Measurements from ENCODE around the gene PRKAG2. TPM values are rescaled to one million over a fixed set of nuclear protein-coding genes. Genes with fewer than 3 reads are reported as not detected.
A peak's percentile ranks its signal among the peaks of the same experiment; 100 is the strongest.

The PRKAG2 gene
- total and polyA plus RNA-seq, 2 experiments from 2014 or later, result 9.1 to 14.9 TPM

- TF ChIP-seq REST (IDR thresholded peaks at IDR 0.05; ENCODE audit: unreplicated experiment) (no peak), ZNF331 (CRISPR knock-in tag; IDR thresholded peaks at IDR 0.05; ENCODE audit: low read depth) (no peak)
These were observed 62.4 kb downstream of the PRKAG2 start (continued) for GRCh38 chr7:151814400-151815009.

GRCh38 chr7:151813997-151814396, 62.9 kb downstream of the PRKAG2 start:
- peak overlapping the region; percentile 48; the same call in 1 of the 2 replicates for H3K4me2 ChIP-seq
- no peak overlapping the region for H3K4me3 ChIP-seq
- no peak for TF ChIP-seq CREB1 (CRISPR knock-in tag; IDR thresholded peaks at IDR 0.05; ENCODE audit: low read depth)
- TF ChIP-seq EZH2phosphoT487 (IDR thresholded peaks at IDR 0.05; ENCODE audit: unreplicated experiment), result no peak
- TF ChIP-seq POLR2AphosphoS5 (IDR thresholded peaks at IDR 0.05; ENCODE audit: low read depth), result no peak
- TF ChIP-seq ETS1 (IDR thresholded peaks at IDR 0.05), result no peak
- no peak for TF ChIP-seq REST (IDR thresholded peaks at IDR 0.05; ENCODE audit: unreplicated experiment)
- TF ChIP-seq ZNF114 (CRISPR knock-in tag; IDR thresholded peaks at IDR 0.05), result no peak
- TF ChIP-seq CTCF (conservative IDR thresholded peaks at IDR 0.05; ENCODE audit: low read depth in 2 of 2), result no peak
- TF ChIP-seq JUNB (IDR thresholded peaks at IDR 0.05; ENCODE audit: unreplicated experiment), result no peak
- ATAC-seq (peak; percentile 55), DNase-seq (ENCODE audit: low spot score) (no peak)
- H3K9me2 ChIP-seq (ENCODE audit: insufficient read depth), result no peaks in the 10 kb centered on the region
- Mint-ChIP-seq H3K9me3 (no peaks in the 10 kb centered on the region), H3K27me3 (ENCODE audit: insufficient read depth, low read depth, poor library complexity) (peaks cover 17% of the 10 kb centered on the region), H3K36me3 (ENCODE audit: low read depth) (no peaks in the 10 kb centered on the region), H3K27ac (no peak overlapping the region), H3K4me3 (peak overlapping the region; percentile 46), H3K4me1 (peaks cover 29% of the 10 kb centered on the region)
- no peaks in the 10 kb centered on the region for H3K27me3 ChIP-seq (ENCODE audit: insufficient read depth)
- H3F3A ChIP-seq (replicated peaks; ENCODE audit: low read depth), result no peaks in the 10 kb centered on the region
- no peak overlapping the region for H3K27ac ChIP-seq (ENCODE audit: low read depth)
- peak overlapping the region; percentile 66; the same call in 1 of the 2 replicates for H2AFZ ChIP-seq
- no peaks in the 10 kb centered on the region for H3K36me3 ChIP-seq (ENCODE audit: insufficient read depth)
- H3K79me2 ChIP-seq (replicated peaks; ENCODE audit: insufficient read depth), result no peaks in the 10 kb centered on the region
- peaks cover 4% of the 10 kb centered on the region; the same call in 1 of the 2 replicates for H3K4me1 ChIP-seq (ENCODE audit: insufficient read depth)
- no peaks in the 10 kb centered on the region for H4K20me1 ChIP-seq (replicated peaks; ENCODE audit: insufficient read depth)
